Stimulated activated CD8-positive, alpha-beta memory T cell treated with anti-CD3 and anti-CD28 coated beads, Interleukin-7, amount 100 ng/mL, for 48 hours (primary cell): ENCODE measurements around the gene ZNF485.
A peak's percentile ranks its signal among the peaks of the same experiment; 100 is the strongest.
"Not testable (repeated sequence)": the region's sequence is repeated elsewhere in the genome, so short reads cannot be mapped to it uniquely, and the experiment has no call there.

ENCODE experiments used
- DNase-seq, 2 donors: peaks; one replicate each; pipeline ENCODE4 v3.0.0-alpha.2; 2020; ENCODE audit warnings: low read depth in 1 of 2; ENCODE audit errors: extremely low read depth in 1 of 2

Gene ZNF485

GRCh38 chr10:43606323-43607198 lies at the start of gene ZNF485:
ZNF485 (plus strand) TSS chr10:43606438; CDS start chr10:43607051, 613 bp downstream.
- peak in 1 of 2 donors; percentile 53 for DNase-seq

- DNase-seq = no peak
Observed at GRCh38 chr10:43557214-43557613, 49.0 kb upstream of the ZNF485 start.

DNA sequence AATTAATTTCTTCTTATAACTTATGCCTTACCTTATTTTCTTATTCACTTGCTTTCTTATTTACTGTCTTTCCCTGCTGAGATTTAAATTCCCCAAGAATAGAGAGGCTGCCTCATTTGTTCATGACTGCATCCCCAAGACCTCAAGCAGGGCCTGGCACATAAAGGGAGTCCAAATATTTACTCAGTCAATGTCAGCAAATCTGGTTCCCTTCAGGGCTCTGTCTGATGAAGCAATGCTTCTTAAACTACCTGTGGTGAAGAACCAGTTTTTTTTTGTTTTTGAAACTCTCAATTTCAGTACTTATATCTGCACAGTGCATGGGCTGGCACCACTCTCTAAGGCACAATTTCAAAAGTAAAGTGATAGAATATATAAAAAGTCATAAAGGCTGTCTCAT lies 36.6 kb upstream of the ZNF485 start:
- DNase-seq = no peak

GRCh38 chr10:43570971-43571370 lies 35.3 kb upstream of the ZNF485 start:
- no peak for DNase-seq

DNA sequence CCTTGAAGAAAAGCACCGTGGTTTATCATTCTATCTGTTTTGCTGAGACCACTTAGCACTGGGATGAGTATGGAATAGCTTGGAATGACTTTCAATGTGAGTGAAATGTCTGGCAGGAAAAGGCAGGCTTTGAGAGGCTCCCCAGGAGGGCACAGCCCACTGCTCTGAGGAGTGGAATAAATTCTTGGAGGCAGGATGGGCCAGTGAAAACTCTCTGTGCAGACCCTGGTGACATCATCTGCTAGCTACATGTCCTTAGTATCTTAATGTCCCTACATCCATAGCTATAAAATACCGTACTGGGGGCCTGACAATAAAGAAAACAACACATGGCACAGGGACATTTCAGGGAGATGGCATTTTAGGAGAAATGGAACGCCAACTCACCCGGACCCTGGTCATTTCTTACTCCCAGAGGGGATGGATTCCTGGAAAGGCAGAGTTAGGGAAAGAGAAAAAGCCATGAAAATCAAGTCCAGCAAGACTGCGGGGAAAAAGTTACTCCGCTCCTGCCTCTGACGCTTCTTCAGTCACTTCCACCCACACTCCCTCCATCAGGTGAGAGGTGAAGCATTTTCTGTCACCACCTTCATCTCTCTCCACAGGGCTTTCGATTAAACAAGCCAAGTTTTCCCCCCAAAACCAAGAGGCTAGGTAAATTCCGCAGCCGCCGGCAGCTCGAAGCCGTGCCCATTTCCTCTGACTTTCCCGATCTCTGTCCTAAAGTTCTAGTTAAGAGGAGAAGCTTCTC lies 32.8 kb upstream of the ZNF485 start:
- DNase-seq = no peak

DNA sequence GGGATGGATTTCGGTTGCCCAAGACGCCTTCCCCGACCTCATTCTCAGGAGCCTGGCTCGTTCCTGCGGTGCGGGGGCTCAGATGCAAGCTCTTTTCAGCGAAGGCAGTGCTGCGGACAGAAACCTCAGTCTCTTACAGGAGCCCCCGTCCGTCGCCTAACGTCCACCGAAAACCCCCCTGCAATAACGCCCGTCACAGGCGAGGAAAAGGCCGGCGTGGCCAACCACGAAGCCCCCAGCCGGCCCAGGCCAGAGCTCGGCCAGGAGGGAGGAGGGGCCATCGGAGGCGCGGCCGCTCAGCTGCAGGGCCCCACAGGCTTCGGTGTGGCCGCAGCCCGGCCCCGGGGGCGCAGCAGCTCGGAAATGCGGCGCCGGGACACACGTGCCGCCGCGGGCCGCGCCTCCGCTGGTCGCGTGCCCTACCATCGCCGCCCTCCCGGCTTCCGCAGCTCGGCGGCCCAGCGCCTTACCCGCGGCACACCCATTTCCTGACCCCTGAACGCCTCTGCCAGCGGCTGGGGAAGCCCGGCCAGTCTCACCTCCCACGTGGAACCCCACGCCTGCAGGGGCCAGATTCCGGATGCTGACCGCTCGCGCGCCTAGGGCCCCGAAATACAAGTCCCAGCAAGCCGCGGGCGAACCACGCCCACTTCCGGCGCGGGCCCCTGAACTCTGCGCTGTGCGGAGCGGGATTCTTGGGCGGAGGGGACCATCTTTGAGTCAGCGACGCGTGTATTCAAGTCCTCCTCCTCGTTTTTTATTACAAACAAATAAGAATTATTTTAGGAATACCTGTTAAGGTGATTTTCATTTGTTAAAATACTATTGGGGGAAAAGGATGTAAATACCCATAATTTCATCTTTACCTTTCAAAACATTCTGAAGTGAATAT lies 32.0 kb upstream of the ZNF485 start, which contains the start of gene ZNF239:
Gene ZNF239, minus strand, starts transcription at position 616 of the 892 bp plus-strand sequence. CDS start 16,537 bp downstream, outside the sequence.
- peak; percentile 76 to 78 for DNase-seq

DNA sequence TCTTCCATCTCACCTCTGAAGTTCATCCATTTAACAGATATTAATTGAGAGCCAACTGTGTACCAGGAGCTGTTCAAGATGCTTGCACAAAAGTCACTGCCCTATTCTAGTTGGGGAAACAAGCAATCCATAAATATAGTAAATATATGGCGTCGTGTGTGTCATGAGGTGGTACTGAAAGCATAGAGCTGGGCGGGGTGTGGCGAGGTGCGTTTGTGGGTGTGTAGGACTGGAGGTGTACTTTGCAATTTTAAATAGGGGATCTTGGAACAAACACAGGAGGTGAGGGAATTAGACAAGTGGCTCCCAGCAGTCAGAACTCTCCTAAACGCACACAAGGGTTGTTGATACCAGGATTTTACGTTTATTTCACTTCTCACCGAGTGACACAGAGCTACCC lies 31.3 kb upstream of the ZNF485 start:
- DNase-seq = no peak

- DNase-seq = no peak
Observed at GRCh38 chr10:43576062-43576461, 30.2 kb upstream of the ZNF485 start.

DNA sequence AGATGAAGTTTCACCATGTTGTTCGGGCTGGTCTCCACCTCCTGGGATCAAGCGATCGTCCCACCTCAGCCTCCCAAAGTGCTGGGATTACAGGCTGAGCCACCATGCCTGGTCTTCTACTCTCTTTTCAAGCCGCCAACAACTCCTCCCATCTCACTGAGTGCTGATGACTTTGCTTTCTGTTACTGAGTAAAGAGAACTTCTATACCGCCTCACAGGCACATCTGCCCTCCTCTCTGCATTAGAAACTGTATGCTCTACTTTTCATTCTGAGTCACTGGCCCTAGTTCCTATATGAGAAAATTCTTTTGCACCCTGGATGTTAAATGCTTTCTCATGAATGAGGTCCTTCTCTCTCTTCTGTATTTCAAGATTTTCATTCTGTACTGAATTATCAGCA lies 29.7 kb upstream of the ZNF485 start:
- DNase-seq = no peak

GRCh38 chr10:43584051-43584450 lies 22.2 kb upstream of the ZNF485 start:
- DNase-seq = no peak

GRCh38 chr10:43585046-43585445 lies 21.2 kb upstream of the ZNF485 start:
- no peak for DNase-seq

GRCh38 chr10:43585981-43586729 lies 20.1 kb upstream of the ZNF485 start:
- DNase-seq = no peak

- not testable (repeated sequence) for DNase-seq
Observed at GRCh38 chr10:43586730-43587115, 19.5 kb upstream of the ZNF485 start.

GRCh38 chr10:43591303-43591904 lies 14.8 kb upstream of the ZNF485 start:
- no peak for DNase-seq

GRCh38 chr10:43594944-43595589 lies 11.2 kb upstream of the ZNF485 start:
- peak in 1 of 2 donors; percentile 22 for DNase-seq

DNA sequence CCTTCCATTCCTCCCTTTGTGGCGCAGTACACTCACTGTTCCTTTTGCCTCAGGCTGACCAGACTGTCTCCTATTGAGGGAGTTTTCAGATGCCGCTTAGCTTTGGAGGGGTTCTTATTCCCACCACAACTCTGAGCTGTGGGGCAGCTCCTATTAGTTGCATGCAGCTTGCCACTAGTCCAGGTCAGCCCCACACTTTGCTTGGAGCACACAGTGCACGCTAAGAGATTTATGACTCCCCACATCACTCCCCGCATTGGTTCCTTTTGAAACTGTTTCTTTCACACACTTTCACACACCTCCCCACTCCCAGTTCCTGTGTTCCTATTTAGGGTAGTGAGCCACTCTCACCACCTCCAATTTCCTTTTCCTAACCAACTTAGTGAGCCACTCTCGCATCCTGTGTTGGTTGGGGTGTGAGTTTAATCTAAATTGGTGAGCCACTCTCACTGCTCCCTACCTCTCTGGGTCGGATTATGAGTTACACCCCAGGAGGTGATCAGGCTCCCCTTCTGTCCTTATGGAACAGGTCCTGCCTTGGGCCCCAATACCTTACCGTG lies 10.4 kb upstream of the ZNF485 start:
- DNase-seq = peak in 1 of 2 donors; percentile 22

GRCh38 chr10:43596546-43596945 lies 9.7 kb upstream of the ZNF485 start:
- DNase-seq = no peak

- DNase-seq = no peak
Observed at GRCh38 chr10:43598446-43598845, 7.8 kb upstream of the ZNF485 start.

DNA sequence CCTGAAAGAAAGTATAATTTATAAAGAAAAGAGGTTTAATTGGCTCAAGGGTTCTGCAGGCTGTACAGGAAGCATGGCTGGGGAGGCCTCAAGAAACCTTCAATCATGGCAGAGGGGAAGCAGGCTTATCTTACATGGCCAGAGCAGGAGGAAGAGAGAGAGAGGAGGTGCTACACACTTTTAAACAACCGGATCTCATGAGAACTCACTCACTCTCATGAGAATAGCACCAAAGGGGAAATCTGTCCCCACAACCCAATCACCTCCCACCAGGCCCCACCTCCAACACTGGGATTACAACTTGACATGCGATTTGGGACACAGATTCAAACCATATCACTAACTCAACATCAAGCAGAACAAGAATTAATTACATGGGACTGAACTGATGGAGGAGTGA lies 6.9 kb upstream of the ZNF485 start:
- DNase-seq = no peak
